ENCODE results near the gene TJP3.

DNA sequence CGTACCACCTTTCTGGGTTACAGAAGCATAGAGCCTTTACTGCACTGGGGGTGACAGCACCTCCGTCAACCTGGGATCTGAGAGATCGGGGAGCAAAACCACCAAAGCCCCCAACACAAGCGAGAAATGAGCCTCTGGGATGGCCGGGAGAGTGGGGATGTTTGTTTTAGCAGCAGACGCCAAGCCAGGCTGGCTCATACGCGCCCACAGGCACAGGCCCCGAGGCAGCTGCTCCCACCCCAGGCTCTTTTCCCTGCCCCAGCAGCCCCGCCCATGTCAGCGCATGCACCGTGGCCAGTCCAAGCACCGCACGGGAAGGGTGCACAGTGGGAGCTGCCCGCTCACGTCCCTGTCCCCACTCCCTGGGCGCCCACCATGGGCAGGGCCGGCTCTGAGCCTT, 16.5 kb upstream of the TJP3 start:
- TF ChIP-seq, protein P1, sequence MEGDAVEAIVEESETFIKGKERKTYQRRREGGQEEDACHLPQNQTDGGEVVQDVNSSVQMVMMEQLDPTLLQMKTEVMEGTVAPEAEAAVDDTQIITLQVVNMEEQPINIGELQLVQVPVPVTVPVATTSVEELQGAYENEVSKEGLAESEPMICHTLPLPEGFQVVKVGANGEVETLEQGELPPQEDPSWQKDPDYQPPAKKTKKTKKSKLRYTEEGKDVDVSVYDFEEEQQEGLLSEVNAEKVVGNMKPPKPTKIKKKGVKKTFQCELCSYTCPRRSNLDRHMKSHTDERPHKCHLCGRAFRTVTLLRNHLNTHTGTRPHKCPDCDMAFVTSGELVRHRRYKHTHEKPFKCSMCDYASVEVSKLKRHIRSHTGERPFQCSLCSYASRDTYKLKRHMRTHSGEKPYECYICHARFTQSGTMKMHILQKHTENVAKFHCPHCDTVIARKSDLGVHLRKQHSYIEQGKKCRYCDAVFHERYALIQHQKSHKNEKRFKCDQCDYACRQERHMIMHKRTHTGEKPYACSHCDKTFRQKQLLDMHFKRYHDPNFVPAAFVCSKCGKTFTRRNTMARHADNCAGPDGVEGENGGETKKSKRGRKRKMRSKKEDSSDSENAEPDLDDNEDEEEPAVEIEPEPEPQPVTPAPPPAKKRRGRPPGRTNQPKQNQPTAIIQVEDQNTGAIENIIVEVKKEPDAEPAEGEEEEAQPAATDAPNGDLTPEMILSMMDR (IDR thresholded peaks at IDR 0.05; ENCODE audit: low read depth, low read length, poor library complexity, severe bottlenecking) = no peak
- TF ChIP-seq EZH2phosphoT487 (IDR thresholded peaks at IDR 0.05; ENCODE audit: borderline replicate concordance, low read length) = no peak

Data from DOHH2 (cell line).